Measurements from ENCODE around the gene PGS1. TPM values are rescaled to one million over a fixed set of nuclear protein-coding genes. Genes with fewer than 3 reads are reported as not detected.
"Not testable (repeated sequence)": the region's sequence is repeated elsewhere in the genome, so short reads cannot be mapped to it uniquely, and the experiment has no call there.

The PGS1 gene
- total RNA-seq, result 67.1 and 84.0 TPM in 2 replicates

DNA sequence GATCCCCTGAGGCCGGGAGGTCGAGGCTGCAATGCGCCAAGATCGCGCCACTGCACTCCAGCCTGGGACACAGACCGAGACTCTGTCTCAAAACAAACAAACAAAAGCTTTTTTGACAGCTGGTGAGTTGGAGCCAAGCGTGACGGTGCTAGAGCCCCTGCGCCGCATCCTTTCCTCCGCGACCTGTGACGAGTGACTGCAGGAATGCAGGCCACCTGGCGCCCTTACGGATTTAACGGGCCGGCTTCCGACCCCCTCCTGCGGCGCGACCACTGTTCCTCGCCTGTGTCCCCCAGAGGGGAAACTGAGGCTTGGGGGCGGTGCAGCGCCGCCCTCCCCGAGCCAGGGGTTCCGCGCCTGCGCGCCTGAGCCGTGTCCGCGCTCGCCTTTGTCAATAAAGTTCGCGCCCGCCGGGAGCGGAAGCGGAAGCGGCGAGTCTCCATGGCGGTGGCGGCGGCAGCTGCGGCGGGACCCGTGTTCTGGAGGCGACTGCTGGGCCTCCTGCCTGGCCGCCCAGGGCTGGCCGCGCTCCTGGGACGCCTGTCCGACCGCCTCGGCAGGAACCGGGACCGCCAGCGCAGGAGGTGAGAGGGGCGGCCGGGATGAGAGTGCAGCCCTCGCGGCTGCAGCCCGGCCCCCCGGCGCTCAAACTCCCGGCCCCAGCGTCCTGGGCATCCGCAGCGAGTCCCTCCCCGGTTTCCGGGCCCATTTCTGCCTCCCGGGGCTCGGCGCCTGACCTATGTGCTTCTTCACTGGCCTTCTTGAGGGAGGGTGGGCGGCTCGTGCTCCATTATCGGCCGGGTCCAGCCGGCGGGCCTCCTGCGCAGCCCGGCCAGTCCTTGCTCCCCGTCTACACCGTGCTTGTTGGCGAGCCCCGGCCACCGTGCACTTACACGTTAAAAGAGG is at the start of gene PGS1:
TSS of gene PGS1 (plus strand) at position 425 of the 906 bp plus-strand sequence. CDS start at position 442, 17 bp downstream.
- DNase-seq (ENCODE audit: extremely low read depth, low read depth, low spot score), result no peak

- no peak for DNase-seq (ENCODE audit: extremely low read depth, low read depth, low spot score)
These were observed 49.0 kb upstream of the PGS1 start for GRCh38 chr17:78329263-78330059.

GRCh38 chr17:78330570-78331224 is 47.8 kb upstream of the PGS1 start:
- DNase-seq (ENCODE audit: extremely low read depth, low read depth, low spot score), result no peak

DNA sequence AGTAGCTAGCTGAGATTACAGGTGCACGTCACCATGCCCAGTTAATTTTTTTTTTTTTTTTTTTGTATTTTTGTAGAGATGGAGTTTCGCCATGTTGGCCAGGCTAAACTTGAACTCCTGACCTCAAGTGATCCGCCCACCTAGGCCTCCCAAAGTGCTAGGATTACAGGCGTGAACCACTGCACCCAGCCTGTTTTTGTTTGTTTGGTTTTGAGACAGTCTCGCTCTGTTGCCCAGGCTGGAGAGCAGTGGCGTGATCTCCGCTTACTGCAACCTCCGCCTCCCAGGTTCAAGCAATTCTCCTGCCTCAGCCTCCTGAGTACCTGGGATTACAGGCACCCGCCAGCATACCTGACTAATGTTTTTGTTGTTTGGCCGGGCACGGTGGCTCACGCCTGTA is 47.1 kb upstream of the PGS1 start:
- not testable (repeated sequence) for DNase-seq (ENCODE audit: extremely low read depth, low read depth, low spot score)

DNA sequence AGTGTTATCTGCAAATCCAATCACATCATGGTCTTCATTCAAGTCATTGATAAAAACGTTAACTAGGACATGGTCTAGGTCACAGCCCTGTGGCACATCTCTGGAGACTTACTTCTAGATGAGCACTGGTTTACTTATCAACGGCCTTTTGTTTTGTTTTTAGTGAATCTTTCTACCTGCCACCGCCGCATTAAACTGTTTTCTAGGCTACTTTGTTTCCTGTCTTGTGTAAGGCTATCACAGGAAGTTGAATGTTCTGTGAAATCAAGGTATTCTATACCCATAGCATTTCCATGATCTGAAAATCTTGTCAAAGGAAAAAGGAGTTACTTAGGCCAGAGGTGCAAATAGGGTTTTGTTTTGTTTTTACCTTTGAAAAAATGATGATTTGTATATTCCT is 45.5 kb upstream of the PGS1 start:
- no peak for DNase-seq (ENCODE audit: extremely low read depth, low read depth, low spot score)

DNA sequence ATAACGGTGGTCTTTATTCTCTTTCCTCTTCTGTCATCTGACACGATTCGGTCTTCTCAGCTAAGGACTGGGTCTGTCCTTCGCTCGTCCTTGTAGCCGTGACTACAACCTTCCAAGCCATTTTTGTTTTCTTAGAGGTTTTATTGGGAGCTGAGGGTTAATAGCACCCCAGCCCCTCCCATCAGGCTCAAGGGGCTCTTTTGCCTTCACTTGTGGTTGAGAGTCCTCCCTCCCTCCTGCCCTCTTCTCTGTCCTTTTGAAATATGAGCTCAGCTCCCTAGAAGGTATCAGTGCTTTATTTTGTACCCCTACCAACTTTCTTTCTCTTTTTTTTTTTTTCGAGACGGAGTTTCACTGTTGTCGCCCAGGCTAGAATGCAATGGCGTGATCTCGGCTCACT is 43.2 kb upstream of the PGS1 start:
- DNase-seq (ENCODE audit: extremely low read depth, low read depth, low spot score), result no peak

- DNase-seq (ENCODE audit: extremely low read depth, low read depth, low spot score), result no peak
These were observed 41.0 kb upstream of the PGS1 start for GRCh38 chr17:78337244-78338109.

DNA sequence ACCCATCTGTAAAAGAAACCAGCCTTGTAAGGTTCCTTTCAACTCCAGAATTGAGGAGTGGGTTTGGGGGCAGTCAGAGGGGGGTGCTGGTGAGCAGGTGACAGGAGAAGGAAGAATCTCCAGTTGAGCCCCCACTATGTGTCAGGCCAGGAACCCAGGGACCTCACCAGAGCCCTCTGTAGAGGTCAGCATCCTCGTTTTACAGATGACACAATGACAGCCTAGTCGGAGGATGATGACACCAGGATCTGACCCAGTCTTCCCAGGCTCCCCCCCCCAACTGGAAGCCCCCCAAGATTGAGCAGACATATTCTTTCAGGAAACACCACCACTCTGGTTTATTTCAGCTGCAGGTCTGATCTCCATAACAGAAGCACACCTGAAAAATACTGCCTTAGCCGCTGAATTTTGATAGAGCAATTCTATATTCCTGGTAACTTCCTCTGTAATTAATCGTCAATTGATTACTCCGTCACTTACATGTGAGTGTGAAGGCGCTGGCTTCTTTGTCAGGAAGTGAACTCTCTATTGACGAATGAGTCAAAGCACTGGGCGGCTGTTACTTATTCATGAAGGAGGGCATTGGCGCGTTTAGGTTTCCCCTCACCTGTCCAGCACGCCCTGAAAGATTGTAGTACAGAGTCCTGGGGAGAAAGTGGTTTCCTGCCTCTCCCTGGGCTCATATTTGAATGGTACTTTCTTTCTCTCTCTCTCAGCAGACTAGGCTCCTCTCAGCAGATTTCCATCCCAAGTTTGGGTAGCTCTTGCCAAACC is 39.8 kb upstream of the PGS1 start:
- DNase-seq (ENCODE audit: extremely low read depth, low read depth, low spot score), result no peak

DNA sequence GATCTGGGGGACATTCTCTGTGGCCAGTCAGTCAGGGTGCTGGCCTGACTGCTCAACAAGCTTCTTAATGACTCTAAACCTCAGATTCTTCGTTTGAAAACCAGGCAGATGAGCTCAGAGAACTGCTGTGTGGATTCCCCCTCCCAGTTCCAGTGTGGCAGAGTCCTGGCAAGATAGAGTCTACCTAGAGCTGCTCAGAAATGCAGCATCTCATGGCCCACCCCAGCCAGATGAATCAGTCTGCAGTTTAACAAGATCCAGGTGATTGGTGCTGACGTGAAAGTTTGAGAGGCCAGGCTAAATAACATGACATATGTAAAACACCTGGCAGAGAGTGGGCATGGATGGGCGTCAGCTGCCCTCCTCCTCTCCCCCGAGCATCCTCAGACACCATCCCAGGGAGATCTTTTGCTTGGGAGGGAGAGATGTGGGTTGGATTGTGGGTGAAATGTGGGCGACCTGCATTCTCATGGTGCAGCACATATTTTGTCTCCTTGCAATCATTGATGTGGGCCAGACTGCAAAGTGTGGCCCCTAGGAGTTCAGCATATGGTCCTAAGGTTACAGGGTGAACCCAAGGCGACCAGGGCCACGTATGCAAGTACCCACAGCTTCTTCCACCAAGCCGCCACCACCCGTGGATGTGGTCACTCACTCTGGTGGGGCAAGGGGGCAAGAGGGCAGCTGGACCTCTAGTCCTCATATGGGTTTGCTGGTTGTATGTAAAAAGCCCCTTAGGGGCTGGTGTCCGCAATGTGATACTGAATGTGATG is 38.1 kb upstream of the PGS1 start:
- no peak for DNase-seq (ENCODE audit: extremely low read depth, low read depth, low spot score)

- DNase-seq (ENCODE audit: extremely low read depth, low read depth, low spot score), result no peak
These were observed 36.6 kb upstream of the PGS1 start for GRCh38 chr17:78341559-78342448.

DNA sequence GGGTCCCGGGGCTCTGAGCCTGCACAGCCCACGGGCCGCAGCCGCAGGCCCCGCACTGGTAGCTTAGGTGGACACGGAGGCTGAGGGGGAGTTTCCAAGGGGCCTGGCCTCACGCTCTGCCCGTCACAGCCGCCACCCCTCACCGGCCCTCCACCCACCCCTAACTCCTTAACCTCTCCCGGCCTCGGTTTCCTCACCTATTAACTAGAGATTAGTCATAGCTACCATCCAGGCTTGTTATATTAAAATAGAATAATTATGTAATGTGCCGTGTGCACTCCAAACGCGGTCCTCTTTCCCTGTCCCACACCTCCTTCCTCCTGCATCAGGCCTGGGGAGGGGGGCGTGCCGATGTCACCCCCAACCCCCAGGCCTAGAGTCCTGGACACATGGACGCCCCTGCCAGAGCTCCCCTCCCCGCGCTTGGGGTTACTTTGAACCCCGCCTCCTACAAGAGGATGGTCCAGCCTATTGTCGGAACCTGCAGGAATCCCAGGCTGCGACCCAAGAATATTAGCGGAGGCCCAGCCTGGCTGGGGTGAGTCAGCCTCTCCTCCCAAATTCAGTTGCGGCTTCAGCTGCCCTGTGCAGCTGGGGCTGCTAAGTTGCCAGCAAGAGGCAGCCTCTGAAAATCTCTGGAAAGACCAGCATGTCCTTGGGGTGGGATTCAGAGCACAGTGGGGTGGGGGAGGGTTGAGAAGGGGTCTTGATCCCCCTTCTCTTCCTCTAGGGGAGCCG is 35.8 kb upstream of the PGS1 start:
- DNase-seq (ENCODE audit: extremely low read depth, low read depth, low spot score), result no peak

GRCh38 chr17:78343187-78343542 is 35.3 kb upstream of the PGS1 start:
- DNase-seq (ENCODE audit: extremely low read depth, low read depth, low spot score), result no peak

- no peak for DNase-seq (ENCODE audit: extremely low read depth, low read depth, low spot score)
These were observed 34.8 kb upstream of the PGS1 start for GRCh38 chr17:78343543-78344201.

- no peak for DNase-seq (ENCODE audit: extremely low read depth, low read depth, low spot score)
These were observed 33.8 kb upstream of the PGS1 start for GRCh38 chr17:78344666-78345065.

- DNase-seq (ENCODE audit: extremely low read depth, low read depth, low spot score), result no peak
These were observed 33.3 kb upstream of the PGS1 start for GRCh38 chr17:78345172-78345571.

DNA sequence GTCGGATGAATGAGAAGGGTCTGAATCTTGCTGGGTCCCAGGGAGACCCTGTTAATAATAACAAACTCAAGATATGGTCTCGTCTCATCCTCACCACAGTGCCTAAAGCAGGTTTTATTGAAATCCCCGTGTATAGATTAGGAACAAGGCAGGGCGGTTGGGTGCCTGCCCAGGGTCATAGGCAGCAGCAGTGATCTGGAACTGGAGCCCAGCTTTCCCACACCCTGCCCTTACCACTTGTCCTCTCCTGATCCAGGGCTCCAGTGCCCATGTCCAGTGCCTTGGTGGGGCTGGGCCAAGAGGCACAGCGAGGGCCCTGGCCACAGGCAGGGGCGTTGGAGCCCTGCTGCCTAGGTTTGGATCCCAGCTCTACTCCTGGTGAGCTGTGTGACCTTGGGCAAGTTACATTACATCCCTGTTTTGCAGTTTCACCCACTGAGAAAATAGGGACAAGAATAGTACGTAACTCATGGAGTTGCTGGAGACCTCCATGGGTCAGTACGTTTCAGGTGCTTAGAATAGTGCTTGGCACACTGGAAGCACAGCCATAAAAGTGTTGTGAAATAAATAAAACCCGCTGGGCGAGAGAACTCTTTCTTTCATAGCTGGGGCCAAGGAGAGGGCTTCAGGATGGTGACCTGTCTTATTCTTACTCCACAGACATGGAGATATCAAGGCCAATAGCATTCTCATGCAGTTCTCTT is 32.5 kb upstream of the PGS1 start:
- DNase-seq (ENCODE audit: extremely low read depth, low read depth, low spot score), result no peak

Measured in glomerular endothelial cell (primary cell).